ENCODE measurements around the gene HTR1B. TPM values are rescaled to one million over a fixed set of nuclear protein-coding genes. Genes with fewer than 3 reads are reported as not detected.

Gene HTR1B
- not detected for total RNA-seq
- not detected for polyA plus RNA-seq
- long read RNA-seq, donor 1: 0 reads
- long read RNA-seq, donor 2: 0 reads
- long read RNA-seq, donor 3: 0 reads
- long read RNA-seq, donor 4: 0 reads

DNA sequence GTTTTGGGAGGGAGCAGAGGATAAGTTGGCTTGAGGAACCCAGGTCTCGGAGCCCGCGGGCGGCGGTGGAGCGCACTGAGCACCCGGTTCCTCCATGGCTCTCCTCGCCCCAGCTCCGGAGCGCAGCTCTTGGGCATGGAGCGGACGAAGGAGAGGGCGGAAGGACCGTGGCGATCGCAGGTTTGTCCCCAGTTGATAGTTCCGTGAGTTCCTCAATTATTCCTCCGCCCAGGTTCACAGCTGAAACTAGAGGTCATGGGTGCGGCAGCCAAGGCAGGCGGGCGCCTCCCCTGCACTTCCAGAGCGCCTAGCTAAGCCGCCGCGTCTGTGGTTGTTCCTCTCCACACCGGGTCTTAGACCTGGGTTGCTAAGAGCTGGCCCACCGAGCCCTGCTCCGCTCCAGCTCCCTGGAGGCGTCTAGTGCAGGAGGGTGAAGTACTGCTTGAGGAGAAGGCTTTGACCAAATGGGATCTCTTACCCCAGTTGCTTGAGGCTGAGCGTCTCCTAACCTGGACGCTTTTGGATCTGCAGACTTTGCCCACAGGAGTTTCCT, at the start of gene HTR1B:
HTR1B (minus strand) TSS at position 184 of the 553 bp plus-strand sequence; CDS start at position 96, 88 bp downstream.
- Histone ChIP-seq H3K27me3 (ENCODE audit: control insufficient read depth, insufficient read depth) (no peaks in the 10 kb centered on the region), H3K4me3 (ENCODE audit: low read length) (peak within 1 kb of the TSS; percentile 21), H3K4me1 (ENCODE audit: control insufficient read depth, insufficient read depth, low read length) (peaks cover 2% of the 10 kb centered on the region), H3K9me3 (ENCODE audit: control insufficient read depth, low read length) (no peaks in the 10 kb centered on the region), H3K27ac (ENCODE audit: low read length) (no peak within 1 kb of the TSS)
- 2% methylated on average over 31 of the region's 31 CpGs for WGBS
- peak in 2 of 3 donors; percentile 24 to 41 for DNase-seq
- intact Hi-C loops (cut with DNase I): loop anchor here in 1 of 4 donors (10.0 kb wide), 1 partner anchor 1529 kb away; no protein-coding TSS in a partner anchor
- ATAC-seq: no peak

DNA sequence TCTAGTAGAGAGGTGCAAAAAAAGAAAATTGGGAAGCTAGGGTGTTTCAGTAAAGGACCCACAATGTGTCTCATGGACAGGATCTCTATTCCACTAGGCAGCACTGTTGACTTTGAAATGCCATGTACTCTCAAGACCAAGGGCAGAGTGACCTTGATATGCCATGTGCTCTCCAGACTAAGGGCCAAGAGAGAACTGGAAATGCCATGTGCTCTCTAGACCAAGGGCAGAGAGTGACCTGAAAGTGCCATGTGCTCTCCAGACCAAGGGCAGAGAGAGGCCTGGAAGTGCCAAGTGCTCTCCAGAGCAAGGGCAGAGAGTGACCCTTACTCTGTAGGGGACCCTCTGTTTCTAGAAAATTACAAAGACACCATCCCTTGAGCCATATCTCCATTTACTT, 49.3 kb upstream of the HTR1B start:
- H3K4me3 ChIP-seq (ENCODE audit: low read length): no peak overlapping the region
- ATAC-seq: no peak
- peaks cover 3% of the 10 kb centered on the region for H3K9me3 ChIP-seq (ENCODE audit: control insufficient read depth, low read length)
- intact Hi-C loops (cut with DNase I): no loop called here
- no peaks in the 10 kb centered on the region for H3K27me3 ChIP-seq (ENCODE audit: control insufficient read depth, insufficient read depth)
- DNase-seq: no peak
- no peak overlapping the region for H3K27ac ChIP-seq (ENCODE audit: low read length)
- H3K4me1 ChIP-seq (ENCODE audit: control insufficient read depth, insufficient read depth, low read length): no peaks in the 10 kb centered on the region

- H3K9me3 ChIP-seq (ENCODE audit: control insufficient read depth, low read length): peaks cover 3% of the 10 kb centered on the region
- no peak overlapping the region for H3K27ac ChIP-seq (ENCODE audit: low read length)
- no peak for DNase-seq
- no peaks in the 10 kb centered on the region for H3K4me1 ChIP-seq (ENCODE audit: control insufficient read depth, insufficient read depth, low read length)
- intact Hi-C loops (cut with DNase I): no loop called here
- H3K4me3 ChIP-seq (ENCODE audit: low read length): no peak overlapping the region
- ATAC-seq: no peak
- WGBS: 83% methylated on average over 1 of the region's 1 CpG
- no peaks in the 10 kb centered on the region for H3K27me3 ChIP-seq (ENCODE audit: control insufficient read depth, insufficient read depth)
Observed at GRCh38 chr6:77511860-77512259, 48.6 kb upstream of the HTR1B start.

GRCh38 chr6:77502981-77503380, 39.7 kb upstream of the HTR1B start:
- DNase-seq (no peak), ATAC-seq (no peak)
- no peaks in the 10 kb centered on the region for H3K9me3 ChIP-seq (ENCODE audit: control insufficient read depth, low read length)
- no peaks in the 10 kb centered on the region for H3K27me3 ChIP-seq (ENCODE audit: control insufficient read depth, insufficient read depth)
- intact Hi-C loops (cut with DNase I): no loop called here
- H3K4me1 ChIP-seq (ENCODE audit: control insufficient read depth, insufficient read depth, low read length): no peaks in the 10 kb centered on the region
- WGBS: 95% methylated on average over 1 of the region's 1 CpG
- H3K27ac ChIP-seq (ENCODE audit: low read length): no peak overlapping the region
- H3K4me3 ChIP-seq (ENCODE audit: low read length): no peak overlapping the region

DNA sequence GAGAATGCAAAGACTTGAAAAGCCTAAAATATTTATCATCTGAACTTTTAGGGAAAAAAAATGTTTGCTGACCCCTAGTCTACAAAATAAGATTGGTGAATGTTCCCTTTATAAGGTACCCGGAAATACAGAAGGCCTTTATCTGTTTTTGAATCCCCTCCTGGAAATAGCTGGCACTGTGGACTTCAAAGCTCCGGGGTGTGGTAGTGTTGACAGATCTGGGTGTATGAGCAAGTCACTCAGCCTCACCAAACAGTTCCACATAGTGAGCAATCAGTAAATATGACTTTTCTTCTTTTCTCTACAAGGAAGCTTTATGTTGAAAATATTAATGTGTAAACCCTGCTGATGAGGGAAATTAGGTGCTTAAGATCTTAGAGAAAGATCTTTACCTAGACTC, 29.2 kb upstream of the HTR1B start:
- Histone ChIP-seq H3K9me3 (ENCODE audit: control insufficient read depth, low read length) (no peaks in the 10 kb centered on the region), H3K27me3 (ENCODE audit: control insufficient read depth, insufficient read depth) (no peaks in the 10 kb centered on the region), H3K27ac (ENCODE audit: low read length) (no peak overlapping the region), H3K4me3 (ENCODE audit: low read length) (no peak overlapping the region), H3K4me1 (ENCODE audit: control insufficient read depth, insufficient read depth, low read length) (no peaks in the 10 kb centered on the region)
- ATAC-seq (no peak), DNase-seq (no peak)
- intact Hi-C loops (cut with DNase I): no loop called here
- 37% methylated on average over 2 of the region's 2 CpGs for WGBS

DNA sequence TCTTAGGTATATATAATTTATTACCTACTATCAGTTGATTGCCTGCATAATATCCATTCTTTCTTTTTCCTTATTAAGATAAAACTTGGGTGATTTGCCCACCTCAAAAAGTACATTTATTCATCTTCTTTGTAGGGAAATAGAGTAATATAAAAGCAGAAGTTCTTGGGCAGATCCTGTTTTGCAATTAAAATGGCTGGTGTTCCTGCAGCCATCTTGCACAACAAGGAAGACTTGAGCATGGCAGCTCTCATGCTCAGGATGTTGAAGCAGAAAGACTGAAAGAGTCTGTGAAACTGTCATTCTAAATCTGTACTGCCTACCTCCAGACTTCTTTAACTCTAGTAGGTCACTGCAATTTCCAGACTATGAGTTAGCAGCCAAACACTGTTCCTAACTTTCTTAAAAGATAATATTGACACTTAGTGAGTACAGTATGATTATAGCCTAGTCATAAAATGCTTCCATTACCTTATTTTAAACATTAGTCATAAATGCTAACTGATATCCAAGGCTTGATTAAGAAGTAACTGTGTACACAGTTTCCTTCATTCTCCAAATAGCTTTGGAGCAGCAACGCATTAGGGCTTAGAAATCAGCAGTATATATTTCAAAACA, 24.6 kb upstream of the HTR1B start:
- intact Hi-C loops (cut with DNase I): no loop called here
- no peaks in the 10 kb centered on the region for H3K4me1 ChIP-seq (ENCODE audit: control insufficient read depth, insufficient read depth, low read length)
- no peak for ATAC-seq
- no peak overlapping the region for H3K27ac ChIP-seq (ENCODE audit: low read length)
- WGBS: 77% methylated on average over 1 of the region's 1 CpG
- no peak for DNase-seq
- H3K9me3 ChIP-seq (ENCODE audit: control insufficient read depth, low read length): no peaks in the 10 kb centered on the region
- no peak overlapping the region for H3K4me3 ChIP-seq (ENCODE audit: low read length)
- no peaks in the 10 kb centered on the region for H3K27me3 ChIP-seq (ENCODE audit: control insufficient read depth, insufficient read depth)

- H3K4me1 ChIP-seq (ENCODE audit: control insufficient read depth, insufficient read depth, low read length): no peaks in the 10 kb centered on the region
- ATAC-seq (no peak), DNase-seq (no peak)
- no peaks in the 10 kb centered on the region for H3K27me3 ChIP-seq (ENCODE audit: control insufficient read depth, insufficient read depth)
- intact Hi-C loops (cut with DNase I): no loop called here
- no peak overlapping the region for H3K27ac ChIP-seq (ENCODE audit: low read length)
- no peaks in the 10 kb centered on the region for H3K9me3 ChIP-seq (ENCODE audit: control insufficient read depth, low read length)
- no peak overlapping the region for H3K4me3 ChIP-seq (ENCODE audit: low read length)
- 86% methylated on average over 1 of the region's 1 CpG for WGBS
Observed at GRCh38 chr6:77482981-77483380, 19.7 kb upstream of the HTR1B start.

DNA sequence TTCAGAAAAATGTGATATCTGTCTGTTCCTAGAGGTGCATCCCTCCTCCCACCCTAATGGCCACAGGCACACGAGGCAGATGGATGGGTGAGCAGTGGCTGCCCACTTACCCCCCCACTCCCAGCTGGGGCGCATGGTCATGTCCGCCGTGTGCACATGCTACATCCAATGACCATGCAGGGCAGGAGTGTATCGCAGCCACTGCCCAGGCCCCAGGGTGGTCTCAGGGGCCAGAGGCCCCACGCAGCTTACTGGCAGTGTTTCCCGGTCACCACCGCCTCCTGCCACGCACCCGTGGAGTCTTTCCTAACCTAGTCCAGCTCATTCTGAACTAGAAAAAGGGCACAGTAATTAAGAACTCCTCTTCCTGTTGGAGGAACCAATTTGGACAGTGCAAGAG, 11.7 kb upstream of the HTR1B start:
- intact Hi-C loops (cut with DNase I): no loop called here
- ATAC-seq (no peak), DNase-seq (no peak)
- Histone ChIP-seq H3K9me3 (ENCODE audit: control insufficient read depth, low read length) (no peaks in the 10 kb centered on the region), H3K27ac (ENCODE audit: low read length) (no peak overlapping the region), H3K27me3 (ENCODE audit: control insufficient read depth, insufficient read depth) (no peaks in the 10 kb centered on the region), H3K4me1 (ENCODE audit: control insufficient read depth, insufficient read depth, low read length) (no peaks in the 10 kb centered on the region), H3K4me3 (ENCODE audit: low read length) (no peak overlapping the region)
- WGBS: 92% methylated on average over 10 of the region's 10 CpGs

- H3K9me3 ChIP-seq (ENCODE audit: control insufficient read depth, low read length): no peaks in the 10 kb centered on the region
- H3K4me1 ChIP-seq (ENCODE audit: control insufficient read depth, insufficient read depth, low read length): no peaks in the 10 kb centered on the region
- H3K27me3 ChIP-seq (ENCODE audit: control insufficient read depth, insufficient read depth): no peaks in the 10 kb centered on the region
- 84% methylated on average over 7 of the region's 7 CpGs for WGBS
- intact Hi-C loops (cut with DNase I): no loop called here
- H3K27ac ChIP-seq (ENCODE audit: low read length): no peak overlapping the region
- no peak overlapping the region for H3K4me3 ChIP-seq (ENCODE audit: low read length)
- DNase-seq: no peak
- no peak for ATAC-seq
Observed at GRCh38 chr6:77474286-77474956, 11.1 kb upstream of the HTR1B start.

DNA sequence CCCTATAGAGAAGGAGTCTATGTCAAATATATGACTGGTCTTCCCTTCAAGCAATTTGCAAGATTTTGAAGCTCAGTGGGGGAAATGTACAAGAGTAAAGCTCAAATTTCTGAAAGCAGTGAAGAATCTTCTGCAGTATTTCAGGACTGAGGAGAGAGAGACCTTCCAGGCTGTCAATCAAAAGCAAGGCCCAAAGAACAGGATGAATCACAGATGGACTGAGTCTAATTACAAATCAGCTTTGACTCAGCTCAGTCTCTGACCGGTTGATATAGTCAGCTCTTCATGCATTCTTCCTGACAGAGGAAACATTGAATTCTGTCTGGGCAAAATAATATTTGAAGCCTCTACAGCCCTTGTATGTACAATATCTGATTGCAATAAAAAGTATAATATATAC, 7.7 kb upstream of the HTR1B start:
- Histone ChIP-seq H3K27me3 (ENCODE audit: control insufficient read depth, insufficient read depth) (no peaks in the 10 kb centered on the region), H3K27ac (ENCODE audit: low read length) (no peak overlapping the region), H3K4me3 (ENCODE audit: low read length) (no peak overlapping the region), H3K4me1 (ENCODE audit: control insufficient read depth, insufficient read depth, low read length) (no peaks in the 10 kb centered on the region), H3K9me3 (ENCODE audit: control insufficient read depth, low read length) (no peaks in the 10 kb centered on the region)
- ATAC-seq (no peak), DNase-seq (no peak)
- 67% methylated on average over 1 of the region's 1 CpG for WGBS
- intact Hi-C loops (cut with DNase I): no loop called here

GRCh38 chr6:77468939-77469338, 5.6 kb upstream of the HTR1B start:
- no peak for ATAC-seq
- 85% methylated on average over 6 of the region's 6 CpGs for WGBS
- no peak for DNase-seq
- no peaks in the 10 kb centered on the region for H3K9me3 ChIP-seq (ENCODE audit: control insufficient read depth, low read length)
- H3K4me3 ChIP-seq (ENCODE audit: low read length): no peak overlapping the region
- intact Hi-C loops (cut with DNase I): loop anchor here in 1 of 4 donors (10.0 kb wide), 1 partner anchor 1534 kb away; no protein-coding TSS in a partner anchor
- H3K27ac ChIP-seq (ENCODE audit: low read length): no peak overlapping the region
- peaks cover 2% of the 10 kb centered on the region for H3K4me1 ChIP-seq (ENCODE audit: control insufficient read depth, insufficient read depth, low read length)
- no peaks in the 10 kb centered on the region for H3K27me3 ChIP-seq (ENCODE audit: control insufficient read depth, insufficient read depth)
